Measurements from ENCODE around the gene CMTR1.

CMTR1 gene

DNA sequence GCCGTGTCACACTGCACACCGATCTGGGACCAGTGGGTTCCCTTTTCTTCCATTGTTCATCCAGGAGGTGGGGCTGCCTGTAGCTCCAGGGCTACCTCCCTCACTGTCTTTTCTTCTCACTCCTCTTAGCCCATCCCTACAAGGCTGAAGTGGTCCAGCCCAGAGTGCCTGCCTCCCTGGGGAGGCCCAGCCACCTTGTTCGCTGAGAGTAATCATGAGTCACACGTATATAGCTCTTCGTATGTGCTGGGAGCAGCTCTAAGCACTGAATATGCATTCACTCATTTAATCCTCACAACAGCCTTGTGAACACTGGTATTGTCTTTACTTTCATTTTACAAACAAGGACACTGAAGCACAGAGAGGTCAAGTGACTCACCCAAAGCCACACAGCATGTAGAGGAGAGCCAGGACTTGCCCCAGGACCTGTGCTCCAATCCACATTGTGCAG, 81.3 kb downstream of the CMTR1 start:
- no peak for FAIRE-seq

DNA sequence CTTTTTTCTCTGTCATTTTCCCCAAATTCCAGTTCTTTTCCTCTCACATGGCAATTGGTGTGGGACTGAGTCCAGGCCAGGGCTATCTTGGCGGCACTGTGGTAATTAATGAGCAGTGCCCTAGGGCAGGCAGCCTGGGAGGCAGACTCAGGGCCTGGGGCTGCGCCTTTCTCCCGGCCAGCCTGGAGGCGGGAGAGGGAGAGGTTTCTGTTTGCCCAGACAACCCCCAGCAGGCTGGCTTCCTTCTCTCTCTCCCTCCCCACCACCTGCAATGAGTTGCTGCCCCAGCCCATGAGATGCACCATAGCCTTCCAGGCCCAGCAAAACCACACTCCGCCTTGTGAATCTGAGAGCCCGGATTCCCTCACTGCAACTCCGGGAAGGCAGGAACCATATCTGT, 81.8 kb downstream of the CMTR1 start:
- FAIRE-seq, result no peak

DNA sequence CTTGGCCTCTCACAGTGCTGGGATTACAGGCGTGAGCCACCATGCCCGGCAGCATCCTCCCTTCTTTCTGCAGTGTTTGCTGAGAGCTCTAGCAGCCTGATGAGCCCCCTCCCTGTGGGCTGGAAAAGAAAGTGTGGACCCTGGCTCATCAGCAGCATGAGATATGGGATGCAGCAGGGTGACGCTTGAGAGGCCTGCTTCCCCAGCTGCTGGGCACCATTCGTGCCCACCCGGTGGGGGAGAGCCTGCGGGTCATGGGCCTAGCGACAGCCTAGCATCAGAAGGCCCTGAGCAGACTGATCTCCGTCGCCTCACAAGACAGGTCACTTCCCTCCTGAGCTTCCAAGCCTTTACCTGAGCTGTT, 82.7 kb downstream of the CMTR1 start:
- FAIRE-seq, result no peak

DNA sequence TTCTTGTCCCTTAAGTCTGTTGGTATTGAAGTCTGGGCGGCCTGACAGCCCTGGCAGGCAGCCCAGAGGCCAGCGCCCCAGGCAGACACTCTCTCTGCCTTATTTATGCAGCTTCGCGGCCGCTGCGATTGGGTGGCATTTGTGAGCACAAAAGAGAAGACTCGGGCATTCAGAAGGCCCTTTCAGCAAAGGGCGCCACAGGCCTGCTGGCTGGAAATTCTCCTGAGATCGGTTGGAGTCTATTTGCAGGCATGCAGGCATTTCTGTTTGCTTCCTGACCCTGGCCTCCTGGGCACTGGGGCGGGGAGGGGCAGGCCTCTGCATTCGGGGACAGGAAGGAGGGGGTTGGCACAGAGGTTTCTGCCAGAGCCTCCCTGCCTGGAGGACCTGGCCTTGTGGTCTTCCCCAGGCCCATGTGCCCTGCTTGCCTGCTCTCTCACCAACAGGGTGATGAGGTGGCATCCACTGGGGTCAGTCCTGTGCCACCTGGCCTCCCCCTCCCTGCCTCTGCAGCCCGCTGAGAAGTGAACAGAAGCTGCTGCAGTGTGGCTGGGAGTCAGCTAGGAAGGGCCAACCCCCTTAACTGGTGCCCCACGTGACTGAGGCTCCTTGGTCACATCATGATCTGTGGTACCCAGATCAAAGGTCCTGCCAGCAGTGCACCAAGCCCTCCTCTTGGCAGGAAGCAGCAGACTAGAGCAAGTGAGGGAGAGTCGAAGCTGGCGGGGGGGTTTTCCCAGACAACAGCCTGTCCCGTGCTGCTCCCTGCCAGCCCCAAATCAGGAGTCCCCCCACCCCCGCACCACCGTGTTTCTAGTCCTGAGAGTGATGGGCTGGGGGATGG, 83.3 kb downstream of the CMTR1 start:
- FAIRE-seq, result no peak

DNA sequence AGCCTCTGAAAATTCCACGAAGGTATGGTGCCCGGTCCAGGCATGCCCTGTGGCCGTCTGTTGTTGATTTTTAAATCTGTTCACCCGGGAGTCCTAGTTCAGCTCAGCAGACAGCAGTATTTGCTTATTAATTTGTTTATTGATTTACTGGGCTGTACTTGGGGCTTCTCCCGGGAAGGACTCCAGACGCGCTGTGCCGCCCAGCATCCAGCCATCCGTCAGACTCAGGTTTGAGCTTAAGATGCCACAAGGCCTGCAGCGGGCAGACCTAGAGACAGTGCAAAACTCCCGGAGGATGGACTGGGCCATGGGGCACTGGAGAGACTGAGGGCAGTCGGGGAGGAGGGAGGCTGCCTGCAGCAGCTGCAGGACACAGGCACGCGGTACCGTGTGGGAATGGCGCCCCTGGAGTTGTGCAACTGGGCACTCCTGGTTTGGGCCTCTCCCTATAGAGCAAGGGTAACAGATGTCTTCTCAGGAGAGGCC, 83.9 kb downstream of the CMTR1 start:
- FAIRE-seq, result no peak

DNA sequence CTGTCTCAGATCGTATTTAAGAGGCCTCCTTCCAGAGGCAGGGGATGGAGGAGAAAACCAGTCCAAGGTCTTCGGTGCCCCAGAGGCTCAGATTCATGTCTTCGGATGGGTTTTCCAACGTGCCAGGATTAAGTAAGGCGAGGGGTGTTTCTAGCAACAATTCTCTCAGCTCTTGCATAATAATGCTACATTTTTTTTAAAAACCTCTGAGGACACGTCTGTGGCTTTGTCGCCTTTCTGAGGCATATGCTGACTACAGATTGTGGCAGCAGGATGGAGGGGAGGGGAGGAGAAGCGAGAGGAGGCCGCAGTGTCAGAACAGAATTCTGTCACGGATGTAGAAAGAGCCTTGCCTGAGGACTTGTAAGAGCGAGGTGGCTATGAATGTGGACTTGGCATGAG, 84.4 kb downstream of the CMTR1 start:
- no peak for FAIRE-seq

DNA sequence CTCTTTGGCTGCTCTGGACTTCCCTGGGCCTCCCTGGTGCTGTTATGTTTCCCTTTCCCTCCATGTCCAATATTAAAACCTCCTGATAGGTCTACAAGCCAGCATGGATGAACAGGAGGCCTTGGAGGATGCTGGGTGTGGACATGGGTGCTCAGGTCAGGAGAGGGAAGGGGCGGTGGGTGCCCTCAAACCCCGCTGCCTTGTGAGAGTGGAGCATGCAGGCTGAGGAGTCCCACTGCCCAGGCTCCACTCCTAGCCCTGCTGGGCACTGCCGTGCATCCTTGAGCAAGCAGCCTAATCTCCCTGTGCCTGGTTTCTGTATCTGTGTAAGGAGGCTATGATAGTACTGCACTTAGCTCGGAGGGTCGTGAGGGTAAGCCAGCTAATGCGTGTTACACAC, 85.1 kb downstream of the CMTR1 start:
- no peak for FAIRE-seq

DNA sequence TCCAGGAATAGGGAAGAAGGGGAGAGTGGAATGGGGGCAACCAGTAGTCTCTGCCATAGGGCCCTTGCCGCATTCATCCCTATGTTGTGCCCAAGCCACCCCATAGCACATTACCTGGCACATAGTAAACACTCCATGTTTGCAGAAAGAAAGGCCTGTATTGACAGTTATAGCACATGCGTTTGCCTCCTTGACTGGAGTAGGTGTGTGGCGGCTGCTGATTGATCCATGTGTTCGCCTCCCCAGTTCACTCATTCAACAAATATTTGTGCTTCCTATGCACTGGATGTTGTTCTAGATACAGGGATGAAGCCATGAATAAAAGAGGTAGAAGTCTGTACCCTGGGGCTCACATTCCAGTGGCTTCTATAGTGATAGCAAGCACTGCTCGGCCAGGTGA, 86.4 kb downstream of the CMTR1 start:
- no peak for FAIRE-seq

DNA sequence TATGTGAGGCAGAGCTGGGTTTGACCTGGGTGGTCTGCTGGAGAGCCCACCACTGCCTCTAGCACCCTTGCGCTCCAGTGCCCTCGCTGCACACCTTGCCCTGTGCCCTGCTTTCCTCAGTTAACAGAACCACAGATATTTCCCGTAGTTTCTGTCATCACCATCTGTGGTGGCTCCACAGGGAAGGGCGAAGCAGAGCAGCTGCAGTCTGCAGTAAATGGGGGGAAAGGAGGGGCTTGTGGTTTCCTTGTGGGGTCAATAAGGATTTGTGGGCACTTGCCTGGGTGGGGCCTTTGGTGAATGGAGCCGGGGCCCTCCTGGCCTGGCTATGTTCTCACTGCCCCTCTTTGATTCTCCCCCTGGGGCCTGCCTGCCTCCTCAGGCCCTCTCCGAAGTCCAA, 87.9 kb downstream of the CMTR1 start:
- FAIRE-seq, result no peak

DNA sequence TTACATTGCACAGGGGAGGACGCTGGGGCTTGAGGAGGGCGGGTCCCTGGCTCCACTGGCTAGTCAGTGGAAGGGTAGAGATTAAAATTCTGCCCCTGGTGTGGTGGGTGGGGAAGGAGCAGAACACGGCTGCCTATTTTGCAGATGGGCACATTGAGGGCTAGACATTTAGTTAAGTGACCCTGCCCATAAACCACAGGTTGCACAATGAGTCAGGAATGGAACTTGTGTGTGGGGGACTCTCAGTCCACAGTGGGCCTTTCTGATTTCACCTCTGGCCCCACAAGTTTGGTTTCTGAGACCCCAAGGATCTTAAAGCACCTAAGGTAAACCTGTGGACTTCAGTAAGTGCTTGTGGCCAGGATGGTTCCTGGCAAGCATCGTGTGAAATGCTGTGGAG, 88.7 kb downstream of the CMTR1 start:
- no peak for FAIRE-seq

DNA sequence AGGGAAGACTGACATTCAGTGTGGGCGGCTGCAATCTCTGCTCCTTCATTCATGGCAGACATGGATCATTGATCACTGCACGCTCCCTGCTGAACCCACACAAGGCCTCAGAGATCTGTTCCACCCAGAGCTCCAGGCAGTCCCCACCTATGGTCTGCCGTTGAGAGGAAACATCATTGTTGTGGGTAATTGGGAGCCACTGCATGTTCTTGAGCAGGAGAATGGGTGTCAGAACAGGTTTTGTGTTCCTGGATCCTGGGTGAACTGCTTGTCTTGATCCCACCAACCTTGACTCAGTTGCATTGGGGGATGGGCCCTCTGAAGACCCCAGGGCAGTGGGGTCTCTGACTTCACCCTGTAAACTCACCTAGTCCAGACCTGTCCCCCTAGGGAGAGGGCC, 89.8 kb downstream of the CMTR1 start:
- FAIRE-seq, result no peak

DNA sequence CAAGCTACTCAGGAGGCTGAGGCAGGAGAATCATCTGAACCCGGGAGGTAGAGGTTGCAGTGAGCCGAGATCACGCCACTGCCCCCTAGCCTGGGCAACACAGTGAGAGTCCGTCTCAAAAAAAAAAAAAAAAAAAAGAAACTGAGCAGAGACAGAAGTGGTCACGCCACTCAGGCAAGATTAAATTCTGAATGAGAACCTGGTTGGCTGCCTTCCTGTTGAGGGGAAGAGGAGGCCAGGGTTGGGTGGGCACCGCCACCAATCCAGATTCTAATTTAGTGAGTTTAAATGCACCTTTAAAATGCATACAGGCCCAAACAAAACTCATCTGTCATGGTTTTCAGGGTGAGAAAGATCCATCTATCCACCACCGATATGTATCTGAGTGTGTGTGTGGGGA, 90.4 kb downstream of the CMTR1 start:
- FAIRE-seq, result no peak

DNA sequence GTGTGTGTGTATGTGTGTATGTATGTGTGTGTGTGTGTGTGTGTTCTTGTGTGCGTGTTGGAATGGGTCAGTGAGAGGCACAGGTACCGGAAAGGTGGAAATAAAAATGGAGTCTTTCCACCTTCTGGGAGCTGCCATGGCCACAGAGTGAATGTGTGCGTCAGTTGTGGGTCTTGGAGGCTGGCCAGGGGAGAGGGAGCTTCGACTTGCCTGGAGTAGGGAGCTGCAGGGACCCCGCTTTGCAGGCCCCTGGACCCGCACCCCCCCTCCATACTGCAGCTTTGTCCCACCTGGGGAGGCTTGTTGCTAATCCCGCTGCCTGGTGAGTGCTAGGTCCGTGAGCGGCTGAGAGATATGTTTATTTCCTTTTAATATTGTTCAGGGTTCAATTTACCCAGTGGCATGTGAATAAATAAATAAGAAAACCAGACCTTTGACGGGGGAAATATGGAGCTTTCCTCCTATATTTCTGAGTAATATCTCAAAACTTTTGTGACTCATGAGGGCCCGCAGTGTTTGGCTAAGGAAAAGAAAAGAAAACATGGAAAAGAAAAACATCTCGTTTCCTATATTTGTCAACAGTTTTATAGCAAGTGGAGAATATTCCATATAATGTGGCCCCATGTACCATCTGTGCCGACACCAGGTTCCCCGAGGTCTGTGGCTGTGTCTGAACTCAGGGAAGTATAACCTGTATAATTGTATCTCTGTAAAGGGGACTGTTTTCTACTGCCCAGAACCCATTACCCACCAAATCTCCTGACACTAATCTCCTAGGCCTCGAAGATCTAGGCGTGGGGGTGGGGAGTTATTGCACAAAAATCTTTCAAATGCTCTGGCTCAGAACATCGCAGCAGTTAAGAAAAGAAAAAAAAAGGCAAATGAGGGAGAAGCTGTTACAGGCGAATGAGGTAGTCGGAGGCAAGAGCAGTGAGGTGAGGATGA, 91.3 kb downstream of the CMTR1 start:
- FAIRE-seq, result no peak

DNA sequence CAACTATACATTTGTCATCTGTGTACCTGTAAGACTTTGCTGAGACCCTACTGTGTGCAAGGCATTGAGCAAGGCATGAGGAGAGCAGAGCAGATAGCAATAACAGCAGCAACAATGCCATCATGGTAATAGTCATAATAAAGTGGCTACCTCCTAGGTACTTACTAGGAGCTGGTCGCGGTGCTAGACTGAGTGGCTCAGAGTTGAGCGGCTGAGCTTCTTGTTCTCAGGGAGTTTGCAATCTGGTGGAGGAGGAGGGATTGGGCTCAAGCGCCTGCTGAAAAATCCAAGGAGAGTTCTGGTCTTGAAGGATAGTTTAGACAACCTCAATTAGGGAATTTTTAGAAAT, 91.9 kb downstream of the CMTR1 start:
- no peak for FAIRE-seq

DNA sequence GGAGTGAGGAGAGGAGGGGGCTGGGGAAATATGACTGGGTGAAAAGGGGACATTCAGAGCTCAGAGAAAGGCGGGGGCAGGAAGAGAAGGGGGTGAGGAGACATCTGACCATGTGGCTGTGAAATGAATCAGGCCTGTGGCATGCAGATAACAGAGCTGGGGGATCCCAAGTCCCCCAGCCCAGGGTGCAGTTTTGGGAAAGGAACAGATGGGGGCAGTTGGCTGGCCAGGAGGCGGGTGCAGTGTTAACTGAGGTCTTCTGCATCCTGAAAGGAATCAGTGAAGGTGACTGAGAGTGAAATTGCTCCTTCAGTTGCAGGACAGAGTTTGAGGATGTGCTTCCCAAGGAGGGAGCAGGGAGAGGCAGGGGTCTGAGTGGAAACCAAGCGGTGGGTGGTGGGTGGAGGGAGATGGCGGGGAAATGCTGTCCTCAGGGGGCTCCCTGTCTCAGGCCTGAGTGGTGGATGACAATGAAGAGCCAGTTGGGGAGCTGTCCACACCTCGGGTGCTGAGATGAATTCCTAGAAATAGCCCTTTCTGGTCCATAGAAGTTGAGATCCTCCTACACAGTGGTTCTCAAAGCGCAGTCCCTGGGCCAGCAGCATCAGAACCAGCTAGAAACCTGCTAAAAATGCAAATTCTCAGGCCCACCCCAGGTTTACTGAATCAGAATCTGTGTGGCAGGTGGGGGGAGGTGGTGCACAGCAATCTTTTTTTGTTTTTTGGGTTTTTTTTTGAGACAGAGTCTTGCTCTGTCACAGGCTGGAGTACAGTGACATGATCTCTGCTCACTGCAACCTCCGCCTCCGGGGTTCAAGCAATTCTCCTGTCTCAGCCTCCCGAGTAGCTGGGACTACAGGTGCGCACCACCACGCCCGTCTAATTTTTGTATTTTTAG, 92.7 kb downstream of the CMTR1 start:
- no peak for FAIRE-seq

DNA sequence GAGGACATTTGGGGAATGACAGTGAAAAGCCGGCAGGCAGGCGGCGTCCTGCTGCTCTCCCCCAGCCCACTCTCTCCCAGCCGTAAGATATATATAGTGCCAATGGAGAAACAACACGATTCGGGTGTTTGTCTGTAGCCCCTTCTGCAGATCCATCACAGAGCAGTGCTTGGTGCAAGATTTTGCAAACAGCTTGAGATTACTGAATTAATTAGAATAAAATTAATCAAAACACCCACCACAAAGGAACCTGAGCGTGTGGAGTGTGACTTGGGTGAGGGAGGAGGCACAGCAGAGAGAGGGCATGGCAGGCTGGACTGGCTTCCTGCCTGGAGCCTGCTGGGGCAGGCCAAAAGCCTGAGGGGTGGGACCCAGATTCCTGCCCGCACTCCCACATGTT, 95.5 kb downstream of the CMTR1 start:
- FAIRE-seq, result no peak

DNA sequence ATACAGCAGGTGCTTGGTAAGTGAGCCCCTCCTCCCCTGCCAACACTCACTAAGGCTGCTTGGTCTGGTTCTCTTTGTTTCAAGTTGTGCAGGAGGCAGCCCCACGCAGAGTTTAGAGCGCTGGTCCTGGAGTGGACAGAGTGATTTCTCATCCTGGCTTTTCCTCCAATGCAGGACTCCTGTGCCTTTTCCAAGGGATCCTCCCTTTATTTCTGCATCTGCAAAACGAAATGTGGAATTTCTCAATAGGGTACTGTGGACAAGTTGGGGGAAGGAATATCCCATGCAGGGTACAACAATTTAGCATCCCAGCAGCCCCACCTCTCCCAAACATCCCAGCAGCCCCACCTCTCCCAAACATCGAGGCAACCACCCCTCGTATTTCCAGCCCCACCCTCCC, 97.3 kb downstream of the CMTR1 start:
- no peak for FAIRE-seq

DNA sequence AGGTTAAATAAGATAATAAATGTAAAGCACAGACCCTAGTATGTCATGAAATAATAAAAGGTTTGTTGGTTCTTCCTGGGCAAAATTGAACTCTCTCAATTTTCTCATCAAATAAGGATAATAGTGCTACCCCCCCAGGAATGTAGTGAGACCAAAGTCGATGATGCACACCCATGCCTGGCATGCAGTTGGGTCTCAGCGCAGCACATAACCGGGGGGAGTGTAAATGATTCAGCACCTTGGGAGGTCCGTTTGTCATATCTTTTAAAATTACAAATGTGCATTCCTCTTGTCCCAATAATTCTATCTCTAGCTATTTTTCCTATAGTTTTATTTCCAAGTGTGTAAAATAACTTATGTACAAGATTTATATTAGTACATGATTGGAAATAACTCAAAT, 98.0 kb downstream of the CMTR1 start:
- no peak for FAIRE-seq

Data from endometrium (tissue), 2 donors.